K562 (cell line): ENCODE measurements around the gene VWA7. TPM values are rescaled to one million over a fixed set of nuclear protein-coding genes. Genes with fewer than 3 reads are reported as not detected.

Source experiments
- BRD9 ChIP-seq: fragments of 450-650 bp; IDR thresholded peaks from 2 replicates; pipeline ENCODE4 v1.6.1; 2018; ENCODE audit warnings: low read depth; ENCODE audit not compliant: partially characterized antibody
- DIDO1 ChIP-seq: fragments of 450-650 bp; IDR thresholded peaks from 2 replicates; pipeline ENCODE4 v1.6.1; 2016; ENCODE audit warnings: low read depth, missing biosample characterization, missing genetic modification characterization
- E2F6 ChIP-seq, 2 experiments: IDR thresholded peaks; 2 replicates each; pipeline ENCODE4 v1.6.1; 2011; ENCODE audit warnings: borderline replicate concordance in 1 of 2, control low read depth in 1 of 2, low read depth in 1 of 2, low read length in 1 of 2, mild to moderate bottlenecking in 1 of 2, mixed read lengths in 1 of 2, moderate library complexity in 1 of 2; ENCODE audit not compliant: insufficient read depth in 1 of 2, insufficient read length in 1 of 2, poor library complexity in 1 of 2, severe bottlenecking in 1 of 2; ENCODE audit errors: extremely low read depth in 1 of 2
- E4F1 ChIP-seq: fragments of 250-450 bp; sonication (Bioruptor Pico); IDR thresholded peaks from 2 replicates; pipeline ENCODE4 v1.5.0; 2021; ENCODE audit warnings: mild to moderate bottlenecking, borderline replicate concordance
- ESRRB ChIP-seq: fragments of 250-450 bp; sonication (Bioruptor Pico); IDR thresholded peaks from 2 replicates; pipeline ENCODE4 v1.5.0; 2020; ENCODE audit warnings: mild to moderate bottlenecking, moderate library complexity, borderline replicate concordance
- GABPB1 ChIP-seq: sonication (generic); formaldehyde crosslinking; IDR thresholded peaks from 2 replicates; pipeline ENCODE4 v1.8.0; 2022; ENCODE audit warnings: mild to moderate bottlenecking, missing genetic modification reagents
- KLF13 ChIP-seq: fragments of 450-650 bp; IDR thresholded peaks from 2 replicates; pipeline ENCODE4 v1.6.1; 2016; ENCODE audit warnings: missing genetic modification characterization, low read depth, mild to moderate bottlenecking, missing compliant biosample characterization, moderate library complexity, borderline replicate concordance
- MCM2 ChIP-seq: fragments of 450-650 bp; IDR thresholded peaks from 2 replicates; pipeline ENCODE4 v1.6.1; 2017; ENCODE audit warnings: low read depth, mild to moderate bottlenecking
- MTF1 ChIP-seq: fragments of 250-450 bp; sonication (Bioruptor Pico); IDR thresholded peaks from 2 replicates; pipeline ENCODE4 v1.9.0; 2021; ENCODE audit warnings: moderate library complexity, mild to moderate bottlenecking, inconsistent platforms, borderline replicate concordance
- SNAPC5 ChIP-seq: fragments of 250-450 bp; sonication (Bioruptor Pico); IDR thresholded peaks from 2 replicates; pipeline ENCODE4 v1.8.0; 2021; ENCODE audit warnings: moderate library complexity, mild to moderate bottlenecking, inconsistent platforms
- ZBTB2 ChIP-seq: fragments of 450-650 bp; IDR thresholded peaks from 2 replicates; pipeline ENCODE4 v1.6.1; 2016; ENCODE audit warnings: antibody characterized with exemption
- ZNF124 ChIP-seq: sonication (generic); formaldehyde crosslinking; IDR thresholded peaks from 2 replicates; pipeline ENCODE4 v1.8.1; 2022; ENCODE audit warnings: missing genetic modification reagents
- ZNF436 ChIP-seq: fragments of 250-450, 450-650 bp; sonication (Bioruptor Pico); formaldehyde crosslinking; IDR thresholded peaks from 2 replicates; pipeline ENCODE4 v1.7.0; 2020; ENCODE audit warnings: mild to moderate bottlenecking
- ZNF586 ChIP-seq: fragments of 450-650 bp; formaldehyde crosslinking; conservative IDR thresholded peaks from 2 replicates; pipeline ENCODE4 v1.4.0; 2020; ENCODE audit warnings: mild to moderate bottlenecking, moderate library complexity
- polyA plus RNA-seq, 8 experiments: library from polyadenylated mRNA; depleted of rRNA in 4 of 8; stranded (reverse) in 5 of 8; unstranded in 3 of 8; fragments of >200 nt; fragmentation: Nextera tagmentation in 2 of 8; fragmentation: Illumina TruSeq in 1 of 8; extraction: Ambion mirVana in 2 of 8; extraction: Trizol in 1 of 8; gene quantifications; 2 replicates each; pipeline versions ENCODE4 v1.2.1 to v1.2.3, GENCODE V29; 2011 to 2014; ENCODE audit warnings: inconsistent platforms in 1 of 8, missing spikeins in 1 of 8
- total RNA-seq, 7 experiments: library from RNA; depleted of rRNA in 6 of 7; stranded (reverse); fragments of >200 nt in 6 of 7; fragmentation: Illumina TruSeq in 2 of 7; extraction: Trizol in 2 of 7; gene quantifications; 2 replicates each; pipeline versions ENCODE4 v1.2.1 to v1.2.3, GENCODE V29; 2011 to 2021; ENCODE audit warnings: low replicate concordance in 1 of 7
- TF ChIP-seq, protein P1 (sequence below): sonication (generic); formaldehyde crosslinking; IDR thresholded peaks from 2 replicates; pipeline ENCODE4 v1.8.1; 2023; ENCODE audit warnings: mild to moderate bottlenecking, missing genetic modification reagents, moderate library complexity
- TF ChIP-seq, protein P2 (sequence below): fragments of 250-450 bp; sonication (Bioruptor Pico); IDR thresholded peaks from 2 replicates; pipeline ENCODE4 v1.5.0; 2020; ENCODE audit warnings: mild to moderate bottlenecking, borderline replicate concordance

The VWA7 gene
- total and polyA plus RNA-seq, 9 of the 15 experiments (the other 6 are each of a cell fraction or from before 2014, with no cell fraction given), result 0.18 to 2.9 (median 0.95) TPM

GRCh38 chr6:31737991-31738979 is 38.8 kb downstream of the VWA7 start (continued):
- TF ChIP-seq E2F6 (IDR thresholded peaks at IDR 0.05; ENCODE audit: borderline replicate concordance in 1 of 2, extremely low read depth in 1 of 2, insufficient read depth in 1 of 2, insufficient read length in 1 of 2, low read depth in 1 of 2, low read length in 1 of 2, poor library complexity in 1 of 2, severe bottlenecking in 1 of 2), result peak; percentile 47 to 58
- TF ChIP-seq, protein P1, sequence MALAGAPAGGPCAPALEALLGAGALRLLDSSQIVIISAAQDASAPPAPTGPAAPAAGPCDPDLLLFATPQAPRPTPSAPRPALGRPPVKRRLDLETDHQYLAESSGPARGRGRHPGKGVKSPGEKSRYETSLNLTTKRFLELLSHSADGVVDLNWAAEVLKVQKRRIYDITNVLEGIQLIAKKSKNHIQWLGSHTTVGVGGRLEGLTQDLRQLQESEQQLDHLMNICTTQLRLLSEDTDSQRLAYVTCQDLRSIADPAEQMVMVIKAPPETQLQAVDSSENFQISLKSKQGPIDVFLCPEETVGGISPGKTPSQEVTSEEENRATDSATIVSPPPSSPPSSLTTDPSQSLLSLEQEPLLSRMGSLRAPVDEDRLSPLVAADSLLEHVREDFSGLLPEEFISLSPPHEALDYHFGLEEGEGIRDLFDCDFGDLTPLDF, result peak; percentile 59
- TF ChIP-seq MTF1 (CRISPR knock-in tag), result 0 out of 2 replicates have a peak, but pooled peaks have one; percentile 53
- no peak for TF ChIP-seq MCM2
- TF ChIP-seq ZBTB2, result peak; percentile 29; the same call in 1 of the 2 replicates
- peak; percentile 38; the same call in 1 of the 2 replicates for TF ChIP-seq ZNF436 (CRISPR knock-in tag)
- no peak for TF ChIP-seq ZNF124 (CRISPR knock-in tag)
- TF ChIP-seq BRD9, result no peak
- TF ChIP-seq ESRRB (CRISPR knock-in tag), result no peak; the same call in 1 of the 2 replicates
- no peak for TF ChIP-seq GABPB1
- peak; percentile 73 for TF ChIP-seq KLF13
- peak; percentile 7; the same call in 1 of the 2 replicates for TF ChIP-seq ZNF586 (CRISPR knock-in tag)
- no peak; the same call in 1 of the 2 replicates for TF ChIP-seq DIDO1 (tag)
- no peak for TF ChIP-seq SNAPC5
- TF ChIP-seq E4F1 (CRISPR knock-in tag), result no peak; the same call in 1 of the 2 replicates
- TF ChIP-seq, protein P2, sequence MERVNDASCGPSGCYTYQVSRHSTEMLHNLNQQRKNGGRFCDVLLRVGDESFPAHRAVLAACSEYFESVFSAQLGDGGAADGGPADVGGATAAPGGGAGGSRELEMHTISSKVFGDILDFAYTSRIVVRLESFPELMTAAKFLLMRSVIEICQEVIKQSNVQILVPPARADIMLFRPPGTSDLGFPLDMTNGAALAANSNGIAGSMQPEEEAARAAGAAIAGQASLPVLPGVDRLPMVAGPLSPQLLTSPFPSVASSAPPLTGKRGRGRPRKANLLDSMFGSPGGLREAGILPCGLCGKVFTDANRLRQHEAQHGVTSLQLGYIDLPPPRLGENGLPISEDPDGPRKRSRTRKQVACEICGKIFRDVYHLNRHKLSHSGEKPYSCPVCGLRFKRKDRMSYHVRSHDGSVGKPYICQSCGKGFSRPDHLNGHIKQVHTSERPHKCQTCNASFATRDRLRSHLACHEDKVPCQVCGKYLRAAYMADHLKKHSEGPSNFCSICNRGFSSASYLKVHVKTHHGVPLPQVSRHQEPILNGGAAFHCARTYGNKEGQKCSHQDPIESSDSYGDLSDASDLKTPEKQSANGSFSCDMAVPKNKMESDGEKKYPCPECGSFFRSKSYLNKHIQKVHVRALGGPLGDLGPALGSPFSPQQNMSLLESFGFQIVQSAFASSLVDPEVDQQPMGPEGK (CRISPR knock-in tag), result peak; percentile 80; the same call in 1 of the 2 replicates
